ENCODE results near the gene MTA1. TPM values are rescaled to one million over a fixed set of nuclear protein-coding genes. Genes with fewer than 3 reads are reported as not detected.

Gene MTA1
- total RNA-seq, 4 donors from 2014 or later: 49.0 to 94.2 (median 67.9) TPM

DNA sequence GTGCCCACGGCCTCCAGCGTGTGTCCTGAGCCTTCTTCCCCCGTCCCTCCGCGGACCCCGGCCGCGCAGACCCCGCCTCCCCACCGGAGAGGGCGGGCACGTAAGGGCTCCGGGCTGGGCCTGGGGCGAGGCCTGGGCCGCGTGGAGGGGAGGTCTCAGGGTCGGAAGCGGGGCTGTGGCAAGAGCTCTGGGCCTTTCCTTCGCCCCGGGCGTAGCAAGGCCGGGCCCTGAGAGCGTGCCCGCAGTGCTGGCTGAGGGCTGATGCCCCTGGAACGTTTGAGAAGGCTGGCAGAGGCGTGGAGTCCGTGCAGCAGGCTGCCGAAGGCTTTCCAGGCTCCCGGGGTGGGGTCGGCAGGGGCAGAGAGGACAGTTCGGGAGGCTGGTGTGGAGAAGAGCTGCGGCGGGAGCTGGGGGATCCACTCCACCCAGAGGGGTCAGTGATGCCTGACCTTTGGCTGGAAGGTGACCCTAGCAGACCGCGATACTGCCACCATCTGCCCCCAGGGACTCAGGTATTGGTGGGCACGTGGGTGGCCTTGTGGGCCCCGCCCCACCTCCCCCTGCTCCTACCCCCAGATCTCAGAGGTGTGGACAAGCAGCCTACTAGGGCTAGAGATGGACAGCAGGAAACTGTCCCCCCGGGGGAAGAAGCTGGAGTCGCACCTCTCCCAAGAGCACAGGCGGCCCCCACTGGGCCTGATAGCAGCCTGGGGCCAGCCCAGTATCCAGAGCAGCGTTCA is 20.7 kb upstream of the MTA1 start:
- 72% methylated on average over 8 of the region's 41 CpGs for WGBS
- H3K36me3 ChIP-seq: peaks cover 0 to 34% (median 21%) of the 10 kb centered on the region in 4 donors
- peak overlapping the region; percentile 82 to 89 (median 86) for H3K27ac ChIP-seq (replicated peaks in 1 of 4)
- no peak for DNase-seq (ENCODE audit: extremely low spot score)
- intact Hi-C loops (cut with DNase I): no loop called here
- H3K27me3 ChIP-seq: no peaks in the 10 kb centered on the region
- H3K4me1 ChIP-seq: peaks cover 21 to 34% (median 28%) of the 10 kb centered on the region in 4 donors
- peak overlapping the region; percentile 91 to 96 (median 92) for H3K4me3 ChIP-seq
- peaks cover 0 to 10% (median 0%) of the 10 kb centered on the region in 4 donors for H3K9me3 ChIP-seq
- no peak for TF ChIP-seq EP300 (IDR thresholded peaks at IDR 0.05)
- TF ChIP-seq POLR2AphosphoS5 (IDR thresholded peaks at IDR 0.05): no peak
- TF ChIP-seq POLR2A (IDR thresholded peaks at IDR 0.05; ENCODE audit: low read depth): no peak

DNA sequence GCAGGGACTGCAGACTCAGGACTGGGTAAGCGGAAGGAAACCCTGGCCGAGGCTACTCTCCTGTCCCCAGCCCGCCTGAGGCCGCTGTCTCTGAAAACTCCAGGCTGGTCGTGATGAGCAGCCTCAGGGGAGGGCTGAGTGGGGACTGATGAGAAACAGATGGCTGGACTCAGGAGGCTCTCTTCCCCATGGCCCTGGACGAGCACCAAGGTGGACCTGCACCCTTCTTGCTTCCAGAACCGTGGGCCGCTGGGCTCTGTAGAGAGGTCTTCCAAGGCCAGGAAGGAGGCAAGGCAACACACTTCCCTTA is 20.2 kb upstream of the MTA1 start:
- H3K27me3 ChIP-seq: no peaks in the 10 kb centered on the region
- intact Hi-C loops (cut with DNase I): no loop called here
- H3K4me3 ChIP-seq: peak overlapping the region; percentile 91 to 96 (median 92)
- no CpG with 5 or more reads among the region's 8 CpGs for WGBS
- TF ChIP-seq POLR2A (IDR thresholded peaks at IDR 0.05; ENCODE audit: low read depth) (no peak), CTCF (IDR thresholded peaks at IDR 0.05) (no peak), POLR2AphosphoS5 (IDR thresholded peaks at IDR 0.05) (no peak), EP300 (IDR thresholded peaks at IDR 0.05) (no peak)
- no peak for DNase-seq (ENCODE audit: extremely low spot score)
- peaks cover 0 to 29% (median 15%) of the 10 kb centered on the region in 4 donors for H3K36me3 ChIP-seq
- no peak overlapping the region for H3K27ac ChIP-seq (replicated peaks in 1 of 4)
- peaks cover 21 to 34% (median 27%) of the 10 kb centered on the region in 4 donors for H3K4me1 ChIP-seq
- H3K9me3 ChIP-seq: peaks cover 0 to 10% (median 0%) of the 10 kb centered on the region in 4 donors

DNA sequence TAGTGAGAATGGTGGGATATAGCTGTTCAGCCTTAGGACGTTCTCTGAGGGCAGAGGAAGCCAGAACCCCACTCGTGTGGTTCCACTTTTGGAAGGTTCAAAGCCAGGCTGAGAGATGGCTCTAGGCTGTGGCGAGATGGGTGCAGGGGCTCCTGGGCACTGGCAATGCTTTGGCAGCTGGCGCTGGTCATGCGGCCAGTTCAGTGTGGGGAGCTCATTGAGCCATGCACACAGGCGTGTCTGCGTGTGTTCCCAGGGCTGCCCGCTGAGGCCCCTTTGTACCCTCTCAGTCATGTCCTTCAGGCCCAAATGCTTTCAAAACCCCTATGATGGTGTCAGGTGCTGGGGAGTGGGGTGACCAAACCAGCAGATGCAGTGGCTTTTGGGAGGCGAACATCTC is 19.6 kb upstream of the MTA1 start:
- WGBS: 100% methylated on average over 2 of the region's 9 CpGs
- Histone ChIP-seq H3K27me3 (no peaks in the 10 kb centered on the region), H3K4me3 (no peak overlapping the region), H3K27ac (replicated peaks in 1 of 4) (no peak overlapping the region), H3K36me3 (peaks cover 0 to 23% (median 11%) of the 10 kb centered on the region in 4 donors), H3K9me3 (peaks cover 0 to 12% (median 0%) of the 10 kb centered on the region in 4 donors), H3K4me1 (peaks cover 21 to 34% (median 27%) of the 10 kb centered on the region in 4 donors)
- intact Hi-C loops (cut with DNase I): no loop called here
- no peak for TF ChIP-seq CTCF (IDR thresholded peaks at IDR 0.05)
- no peak for DNase-seq (ENCODE audit: extremely low spot score)

DNA sequence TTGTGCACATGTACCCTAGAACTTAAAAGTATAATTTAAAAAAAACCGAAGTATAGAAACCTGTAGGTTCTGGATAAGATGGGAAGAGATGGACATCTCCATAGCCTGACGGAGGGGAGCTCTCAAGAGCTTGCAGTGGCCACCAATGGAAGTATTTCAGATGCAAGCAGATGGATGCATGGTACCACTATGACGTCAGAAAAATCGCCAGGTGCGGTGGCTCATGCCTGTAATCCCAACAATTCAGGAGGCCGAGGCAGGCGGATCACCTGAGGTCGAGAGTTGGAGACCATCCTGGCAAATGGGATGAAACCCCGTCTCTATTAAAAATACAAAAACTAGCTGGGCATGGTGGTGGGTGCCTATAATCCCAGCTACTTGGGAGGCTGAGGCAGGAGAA is 17.9 kb upstream of the MTA1 start:
- H3K4me1 ChIP-seq: peaks cover 21 to 33% (median 26%) of the 10 kb centered on the region in 4 donors
- intact Hi-C loops (cut with DNase I): no loop called here
- WGBS: 99% methylated on average over 9 of the region's 9 CpGs
- no peak for DNase-seq (ENCODE audit: extremely low spot score)
- no peak overlapping the region for H3K27ac ChIP-seq (replicated peaks in 1 of 4)
- H3K9me3 ChIP-seq: peaks cover 0 to 17% (median 0%) of the 10 kb centered on the region in 4 donors
- peaks cover 0 to 19% (median 9%) of the 10 kb centered on the region in 4 donors for H3K36me3 ChIP-seq
- TF ChIP-seq POLR2A (IDR thresholded peaks at IDR 0.05; ENCODE audit: low read depth) (no peak), EP300 (IDR thresholded peaks at IDR 0.05) (no peak), CTCF (IDR thresholded peaks at IDR 0.05) (no peak)
- H3K4me3 ChIP-seq: no peak overlapping the region
- H3K27me3 ChIP-seq: no peaks in the 10 kb centered on the region

DNA sequence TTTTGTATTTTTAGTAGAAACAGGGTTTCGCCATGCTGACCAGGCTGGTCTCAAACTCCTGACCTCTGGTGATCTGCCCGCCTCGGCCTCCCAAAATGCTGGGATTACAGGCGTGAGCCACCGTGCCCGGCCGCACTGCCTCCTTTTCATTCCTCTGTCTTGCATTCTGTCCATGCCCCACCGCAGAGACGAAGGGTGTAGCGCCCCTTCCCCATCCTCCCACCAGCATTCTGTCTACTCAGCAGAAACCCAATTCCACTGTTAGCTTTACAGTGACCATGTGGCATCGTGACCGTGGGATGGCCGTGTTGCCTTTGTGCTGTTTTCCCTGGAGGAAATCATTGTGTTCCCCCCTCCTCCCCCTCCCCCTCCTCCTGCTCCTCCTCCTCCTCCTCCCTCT is 11.0 kb upstream of the MTA1 start:
- peaks cover 0 to 33% (median 8%) of the 10 kb centered on the region in 4 donors for H3K27me3 ChIP-seq
- WGBS: 85% methylated on average over 13 of the region's 13 CpGs
- H3K4me1 ChIP-seq: peaks cover 8 to 17% (median 14%) of the 10 kb centered on the region in 4 donors
- H3K36me3 ChIP-seq: no peaks in the 10 kb centered on the region
- H3K9me3 ChIP-seq: peaks cover 0 to 8% (median 0%) of the 10 kb centered on the region in 4 donors
- H3K4me3 ChIP-seq: no peak overlapping the region
- no peak for TF ChIP-seq EP300 (IDR thresholded peaks at IDR 0.05)
- TF ChIP-seq POLR2A (IDR thresholded peaks at IDR 0.05; ENCODE audit: low read depth): no peak
- TF ChIP-seq CTCF (IDR thresholded peaks at IDR 0.05): no peak
- TF ChIP-seq POLR2AphosphoS5 (IDR thresholded peaks at IDR 0.05): no peak
- H3K27ac ChIP-seq (replicated peaks in 1 of 4): no peak overlapping the region
- intact Hi-C loops (cut with DNase I): no loop called here
- DNase-seq (ENCODE audit: extremely low spot score): no peak
